GM20000 (cell line): ENCODE data around the gene UNC5C.

Source experiments
- DNase-seq: peaks from one replicate; pipeline ENCODE4 v3.0.0; 2012; ENCODE audit warnings: low spot score
- TF ChIP-seq, protein P1 (sequence below): IDR thresholded peaks from 2 replicates; pipeline ENCODE4 v1.5.1; 2012; ENCODE audit warnings: mild to moderate bottlenecking, control low read depth; ENCODE audit errors: extremely low read depth, missing control alignments

Gene UNC5C

DNA sequence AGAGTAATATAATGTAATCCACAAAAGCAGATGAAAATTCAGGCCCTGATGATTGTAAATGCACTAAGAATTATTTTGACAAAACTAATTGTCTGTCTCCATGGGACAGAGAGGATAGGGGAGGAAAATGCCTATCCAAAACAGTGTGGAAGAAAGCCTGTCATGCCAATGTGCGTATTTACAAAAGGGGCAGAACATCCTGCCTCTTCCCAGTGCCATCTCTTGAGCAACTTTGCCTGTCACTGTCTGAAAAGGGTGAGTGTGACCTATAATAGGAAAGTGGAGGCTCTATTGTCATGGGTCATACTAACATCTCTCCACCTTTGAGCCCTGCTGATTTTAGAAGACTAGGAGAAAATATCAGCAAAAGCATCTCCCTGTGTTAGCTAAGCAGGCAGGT is 264.1 kb downstream of the UNC5C start:
- TF ChIP-seq, protein P1, sequence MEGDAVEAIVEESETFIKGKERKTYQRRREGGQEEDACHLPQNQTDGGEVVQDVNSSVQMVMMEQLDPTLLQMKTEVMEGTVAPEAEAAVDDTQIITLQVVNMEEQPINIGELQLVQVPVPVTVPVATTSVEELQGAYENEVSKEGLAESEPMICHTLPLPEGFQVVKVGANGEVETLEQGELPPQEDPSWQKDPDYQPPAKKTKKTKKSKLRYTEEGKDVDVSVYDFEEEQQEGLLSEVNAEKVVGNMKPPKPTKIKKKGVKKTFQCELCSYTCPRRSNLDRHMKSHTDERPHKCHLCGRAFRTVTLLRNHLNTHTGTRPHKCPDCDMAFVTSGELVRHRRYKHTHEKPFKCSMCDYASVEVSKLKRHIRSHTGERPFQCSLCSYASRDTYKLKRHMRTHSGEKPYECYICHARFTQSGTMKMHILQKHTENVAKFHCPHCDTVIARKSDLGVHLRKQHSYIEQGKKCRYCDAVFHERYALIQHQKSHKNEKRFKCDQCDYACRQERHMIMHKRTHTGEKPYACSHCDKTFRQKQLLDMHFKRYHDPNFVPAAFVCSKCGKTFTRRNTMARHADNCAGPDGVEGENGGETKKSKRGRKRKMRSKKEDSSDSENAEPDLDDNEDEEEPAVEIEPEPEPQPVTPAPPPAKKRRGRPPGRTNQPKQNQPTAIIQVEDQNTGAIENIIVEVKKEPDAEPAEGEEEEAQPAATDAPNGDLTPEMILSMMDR: no peak
- DNase-seq: no peak

- DNase-seq: no peak
- TF ChIP-seq, protein P1: no peak
These were observed 265.5 kb downstream of the UNC5C start for GRCh38 chr4:95283320-95283719.

DNA sequence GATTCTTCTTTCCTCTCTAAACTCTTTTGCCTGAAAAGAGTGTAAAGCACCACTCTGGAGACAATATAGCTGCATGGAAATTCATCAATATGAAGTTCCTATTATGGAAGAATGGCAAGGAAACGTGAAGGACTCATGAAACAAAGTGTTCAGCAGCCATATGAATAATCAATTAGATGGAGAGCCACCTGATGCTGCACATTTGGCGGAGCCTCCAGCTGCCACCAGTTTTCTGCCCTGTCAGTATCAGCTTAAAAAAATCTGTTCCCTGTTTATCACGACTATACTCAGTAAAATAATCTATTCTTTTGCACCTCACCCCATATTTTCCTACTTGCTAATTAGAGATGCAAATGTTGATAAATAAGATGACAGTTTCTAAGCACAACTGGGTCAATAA is 276.0 kb downstream of the UNC5C start:
- TF ChIP-seq, protein P1: no peak

GRCh38 chr4:95272036-95272435 is 276.7 kb downstream of the UNC5C start:
- DNase-seq: no peak
- TF ChIP-seq, protein P1: no peak

More for the DNA sequence above, 276.0 kb downstream of the UNC5C start:
- no peak for DNase-seq

DNA sequence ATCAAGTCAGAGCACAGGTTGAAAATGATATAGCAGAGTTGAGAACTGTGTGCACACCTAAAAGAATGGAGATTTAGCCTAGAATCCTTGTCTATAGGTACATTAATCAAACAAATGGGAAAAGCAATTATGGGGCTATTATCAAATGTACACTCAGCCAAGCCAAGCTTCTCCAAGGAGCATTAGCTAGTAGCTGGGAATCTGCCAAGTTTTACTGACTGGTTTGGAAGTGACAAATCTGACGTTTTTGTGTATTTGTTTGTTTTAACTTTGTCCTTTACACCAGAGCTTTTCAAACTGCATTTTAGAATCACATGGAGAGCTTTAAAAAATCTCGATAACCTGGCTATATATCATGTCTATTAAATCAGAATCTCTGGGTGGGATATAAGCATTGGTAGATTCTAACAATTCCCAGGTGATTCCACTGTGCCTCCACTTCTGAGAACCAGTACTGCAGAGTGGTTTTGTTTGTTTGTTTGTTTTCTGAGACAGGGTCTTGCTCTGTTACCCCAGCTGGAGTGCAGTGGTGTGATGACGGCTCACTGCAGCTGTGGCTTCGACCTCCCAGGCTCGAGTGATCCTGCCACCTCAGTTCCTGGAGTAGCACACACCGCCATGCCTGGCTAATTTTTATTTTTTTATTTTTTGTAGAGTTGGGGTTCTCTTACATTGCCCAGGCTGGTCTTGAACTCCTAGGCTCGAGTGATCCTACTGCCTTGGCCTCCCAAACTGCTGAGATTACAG is 279.8 kb downstream of the UNC5C start:
- TF ChIP-seq, protein P1: no peak
- DNase-seq: no peak

GRCh38 chr4:95267081-95267480 is 281.7 kb downstream of the UNC5C start:
- TF ChIP-seq, protein P1: no peak

GRCh38 chr4:95265814-95266740 is 282.7 kb downstream of the UNC5C start:
- no peak for DNase-seq
- TF ChIP-seq, protein P1: no peak

More at GRCh38 chr4:95267081-95267480, 281.7 kb downstream of the UNC5C start:
- DNase-seq: no peak
